Cardiac fibroblast (primary cell): ENCODE measurements around the gene ZNF267.
"Not testable (repeated sequence)": the region's sequence is repeated elsewhere in the genome, so short reads cannot be mapped to it uniquely, and the experiment has no call there.

Experiments
- DNase-seq, 2 donors: peaks; one replicate each; pipeline versions ENCODE4 v3.0.0 to v3.0.0-alpha.2; 2010; ENCODE audit warnings: low read depth in 2 of 2
- H3K4me3 ChIP-seq, 2 donors: replicated peaks in 1 of 2; 1 replicate in 1 of 2; 2 replicates in 1 of 2; pipeline ENCODE4 v1.5.1; 2011; ENCODE audit warnings: low read depth in 2 of 2, low read length in 2 of 2, mild to moderate bottlenecking in 2 of 2, moderate library complexity in 1 of 2
- TF ChIP-seq, protein P1 (sequence below): IDR thresholded peaks from one replicate; pipeline ENCODE4 v1.5.1; 2011; ENCODE audit warnings: low read depth, mild to moderate bottlenecking, low read length, inconsistent platforms

ZNF267 gene

DNA sequence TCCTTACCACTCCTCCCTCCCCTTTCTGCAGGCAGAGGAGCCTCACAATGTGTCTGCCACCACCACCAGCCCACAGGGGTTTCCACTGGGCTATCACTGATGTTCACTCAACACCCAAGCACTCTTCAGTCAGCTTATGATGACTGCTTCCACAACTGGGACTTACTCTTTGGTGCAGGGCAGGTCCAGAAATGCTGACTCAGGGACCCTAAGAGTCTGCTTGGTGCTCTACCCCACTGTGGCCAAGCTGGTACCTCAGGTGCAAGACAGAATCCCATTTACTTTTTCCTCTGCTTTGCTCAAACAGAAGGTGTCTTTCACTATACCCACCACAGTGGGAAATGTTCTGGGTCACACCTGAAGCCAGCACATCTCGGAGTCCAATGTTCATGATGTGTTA lies 40.1 kb downstream of the ZNF267 start:
- DNase-seq: no peak
- TF ChIP-seq, protein P1, sequence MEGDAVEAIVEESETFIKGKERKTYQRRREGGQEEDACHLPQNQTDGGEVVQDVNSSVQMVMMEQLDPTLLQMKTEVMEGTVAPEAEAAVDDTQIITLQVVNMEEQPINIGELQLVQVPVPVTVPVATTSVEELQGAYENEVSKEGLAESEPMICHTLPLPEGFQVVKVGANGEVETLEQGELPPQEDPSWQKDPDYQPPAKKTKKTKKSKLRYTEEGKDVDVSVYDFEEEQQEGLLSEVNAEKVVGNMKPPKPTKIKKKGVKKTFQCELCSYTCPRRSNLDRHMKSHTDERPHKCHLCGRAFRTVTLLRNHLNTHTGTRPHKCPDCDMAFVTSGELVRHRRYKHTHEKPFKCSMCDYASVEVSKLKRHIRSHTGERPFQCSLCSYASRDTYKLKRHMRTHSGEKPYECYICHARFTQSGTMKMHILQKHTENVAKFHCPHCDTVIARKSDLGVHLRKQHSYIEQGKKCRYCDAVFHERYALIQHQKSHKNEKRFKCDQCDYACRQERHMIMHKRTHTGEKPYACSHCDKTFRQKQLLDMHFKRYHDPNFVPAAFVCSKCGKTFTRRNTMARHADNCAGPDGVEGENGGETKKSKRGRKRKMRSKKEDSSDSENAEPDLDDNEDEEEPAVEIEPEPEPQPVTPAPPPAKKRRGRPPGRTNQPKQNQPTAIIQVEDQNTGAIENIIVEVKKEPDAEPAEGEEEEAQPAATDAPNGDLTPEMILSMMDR: no peak
- H3K4me3 ChIP-seq: no peak overlapping the region

DNA sequence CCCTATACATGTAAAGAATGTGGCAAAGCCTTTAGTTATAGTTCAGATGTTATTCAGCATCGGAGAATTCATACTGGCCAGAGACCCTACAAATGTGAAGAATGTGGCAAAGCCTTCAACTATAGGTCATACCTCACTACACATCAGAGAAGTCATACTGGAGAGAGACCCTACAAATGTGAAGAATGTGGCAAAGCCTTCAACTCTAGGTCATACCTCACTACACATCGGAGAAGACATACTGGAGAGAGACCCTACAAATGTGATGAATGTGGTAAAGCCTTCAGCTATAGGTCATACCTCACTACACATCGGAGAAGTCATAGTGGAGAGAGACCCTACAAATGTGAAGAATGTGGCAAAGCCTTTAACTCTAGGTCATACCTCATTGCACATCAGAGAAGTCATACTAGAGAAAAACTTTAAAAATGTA lies 42.5 kb downstream of the ZNF267 start:
- TF ChIP-seq, protein P1: no peak
- no peak for DNase-seq
- no peak overlapping the region for H3K4me3 ChIP-seq

DNA sequence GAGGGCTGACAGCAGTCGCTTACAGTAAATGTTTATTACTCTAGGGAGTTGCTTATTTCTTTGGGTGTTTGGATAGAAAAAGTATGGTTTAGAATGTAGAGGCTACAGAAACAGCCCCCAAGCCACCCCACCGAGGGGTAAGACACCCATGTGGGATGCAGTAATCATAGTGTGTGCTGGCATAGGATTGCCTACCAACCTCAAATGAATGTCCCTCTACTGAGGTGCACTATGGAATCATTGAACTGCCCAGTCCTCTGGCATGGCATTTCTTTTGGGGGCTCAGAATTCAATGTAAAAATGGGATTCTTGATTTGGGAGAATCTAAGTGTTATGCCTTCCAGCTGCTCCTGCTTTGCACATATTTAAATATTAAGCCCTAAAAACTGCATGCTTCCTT lies 46.8 kb downstream of the ZNF267 start:
- TF ChIP-seq, protein P1: no peak
- no peak for DNase-seq
- no peak overlapping the region for H3K4me3 ChIP-seq

DNA sequence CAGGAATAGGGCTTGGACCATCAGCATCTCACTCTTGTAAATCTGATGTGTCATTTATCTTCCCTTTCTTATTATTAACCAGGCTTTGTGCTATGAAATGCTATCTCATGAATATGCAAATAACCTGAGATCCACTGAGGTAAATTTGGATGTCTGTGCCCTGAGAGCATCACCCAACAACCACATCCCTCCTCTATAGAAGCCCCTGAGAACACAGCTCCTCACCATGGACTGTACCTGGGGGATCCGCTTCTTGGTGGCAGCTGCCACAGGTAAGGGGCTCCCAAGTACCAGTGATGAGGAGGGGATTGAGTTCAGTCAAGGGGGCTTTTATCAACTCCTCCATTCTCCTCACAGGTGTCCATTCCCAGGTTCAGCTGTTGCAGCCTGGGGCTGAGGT lies 78.2 kb downstream of the ZNF267 start:
- DNase-seq, H3K4me3 ChIP-seq: not testable (repeated sequence)

DNA sequence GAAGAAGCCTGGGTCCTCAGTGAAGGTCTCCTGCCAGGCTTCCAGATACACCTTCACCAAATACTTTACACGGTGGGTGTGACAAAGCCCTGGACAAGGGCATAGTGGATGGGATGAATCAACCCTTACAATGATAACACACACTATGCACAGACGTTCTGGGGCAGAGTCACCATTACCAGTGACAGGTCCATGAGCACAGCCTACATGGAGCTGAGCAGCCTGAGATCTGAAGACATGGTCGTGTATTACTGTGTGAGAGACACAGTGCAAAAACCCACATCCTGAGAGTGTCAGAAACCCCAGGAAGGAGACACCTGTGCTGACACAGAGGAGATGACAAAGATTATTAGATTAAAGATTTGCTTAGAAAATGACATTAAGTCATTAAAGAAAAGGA lies 78.6 kb downstream of the ZNF267 start:
- DNase-seq: not testable (repeated sequence)

DNA sequence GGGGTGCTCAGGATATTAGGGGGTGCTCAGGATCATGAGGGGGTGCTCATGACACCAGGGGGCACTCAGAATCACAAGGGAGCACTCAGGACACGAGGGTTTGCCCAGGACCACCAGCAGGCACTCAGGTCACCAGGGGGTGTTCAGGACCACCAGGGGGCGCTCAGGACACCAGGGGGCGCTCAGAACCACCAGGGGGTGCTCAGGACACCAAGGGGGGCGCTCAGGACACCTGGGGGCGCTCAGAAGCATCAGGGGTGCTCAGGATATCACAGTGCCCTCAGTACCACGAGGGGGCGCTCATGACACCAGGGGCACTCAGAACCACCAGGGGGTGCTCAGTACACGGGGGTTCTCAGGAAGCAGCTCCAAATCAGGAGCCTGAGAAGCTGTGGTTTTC lies 82.6 kb downstream of the ZNF267 start:
- not testable (repeated sequence) for H3K4me3 ChIP-seq, DNase-seq

More for the DNA sequence above, 78.6 kb downstream of the ZNF267 start:
- not testable (repeated sequence) for H3K4me3 ChIP-seq

DNA sequence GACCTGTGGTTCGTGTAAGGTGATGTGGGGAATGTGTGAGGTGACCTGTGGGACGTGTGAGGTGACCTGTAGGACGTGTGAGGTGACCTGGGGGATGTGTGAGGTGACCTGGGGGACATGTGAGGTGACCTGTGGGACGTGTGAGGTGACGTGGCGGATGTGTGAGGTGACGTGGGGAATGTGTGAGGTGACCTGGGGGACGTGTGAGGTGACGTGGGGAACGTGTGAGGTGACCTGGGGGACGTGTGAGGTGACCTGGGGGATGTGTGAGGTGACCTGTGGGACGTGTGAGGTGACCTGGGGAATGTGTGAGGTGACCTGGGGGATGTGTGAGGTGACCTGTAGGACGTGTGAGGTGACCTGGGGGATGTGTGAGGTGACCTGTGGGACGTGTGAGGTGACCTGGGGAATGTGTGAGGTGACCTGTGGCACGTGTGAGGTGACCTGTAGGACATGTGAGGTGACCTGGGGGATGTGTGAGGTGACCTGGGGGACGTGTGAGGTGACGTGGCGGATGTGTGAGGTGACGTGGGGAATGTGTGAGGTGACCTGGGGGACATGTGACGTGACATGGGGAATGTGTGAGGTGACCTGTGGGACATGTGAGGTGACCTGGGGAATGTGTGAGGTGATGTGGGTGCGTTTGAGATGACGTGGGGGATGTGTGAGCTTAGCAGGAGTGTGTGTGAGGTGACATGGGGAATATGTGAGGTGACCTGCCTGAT lies 86.7 kb downstream of the ZNF267 start:
- H3K4me3 ChIP-seq, DNase-seq: not testable (repeated sequence)
